Adrenal gland (tissue), 5 donors: ENCODE data around the gene ITGB5.

Source experiments
- POLR2A ChIP-seq, 2 donors: fragments of 450-650 bp; IDR thresholded peaks; one replicate each; pipeline ENCODE4 v1.6.1; 2017; ENCODE audit warnings: antibody characterized with exemption in 2 of 2, mild to moderate bottlenecking in 2 of 2, moderate library complexity in 1 of 2
- TF ChIP-seq, protein P1 (sequence below), 6 experiments: fragments of 450-650 bp in 4 of 6; fragments of 200-600 bp in 2 of 6; sonication (generic) in 1 of 6; IDR thresholded peaks; 1 replicate in 5 of 6; 2 replicates in 1 of 6; pipeline versions ENCODE4 v1.5.1 to v1.8.0; 2016 to 2021; ENCODE audit warnings: antibody characterized with exemption in 6 of 6, mild to moderate bottlenecking in 2 of 6, moderate library complexity in 1 of 6
- donor health status: DM: no; HTN: no; CAD: no.

DNA sequence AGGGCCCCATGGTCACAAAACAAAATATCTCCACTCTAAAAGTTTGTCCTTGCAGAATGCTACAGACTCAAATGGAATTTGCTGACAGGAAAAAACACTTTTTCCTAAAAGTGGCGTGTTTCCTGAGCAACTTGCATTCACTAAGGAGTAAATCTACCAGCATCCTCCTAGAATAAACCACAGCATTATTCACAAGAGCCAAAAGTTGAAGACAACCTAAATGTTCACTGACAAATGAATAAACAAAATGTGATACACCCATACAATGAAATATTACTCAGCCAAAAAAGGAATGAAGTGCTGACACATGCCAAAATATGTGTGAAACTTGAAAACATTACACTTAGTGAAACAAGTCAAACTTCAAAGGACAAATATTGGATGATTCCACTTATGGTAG lies 28.9 kb downstream of the ITGB5 start:
- TF ChIP-seq POLR2A (IDR thresholded peaks at IDR 0.05), result no peak
- TF ChIP-seq, protein P1, sequence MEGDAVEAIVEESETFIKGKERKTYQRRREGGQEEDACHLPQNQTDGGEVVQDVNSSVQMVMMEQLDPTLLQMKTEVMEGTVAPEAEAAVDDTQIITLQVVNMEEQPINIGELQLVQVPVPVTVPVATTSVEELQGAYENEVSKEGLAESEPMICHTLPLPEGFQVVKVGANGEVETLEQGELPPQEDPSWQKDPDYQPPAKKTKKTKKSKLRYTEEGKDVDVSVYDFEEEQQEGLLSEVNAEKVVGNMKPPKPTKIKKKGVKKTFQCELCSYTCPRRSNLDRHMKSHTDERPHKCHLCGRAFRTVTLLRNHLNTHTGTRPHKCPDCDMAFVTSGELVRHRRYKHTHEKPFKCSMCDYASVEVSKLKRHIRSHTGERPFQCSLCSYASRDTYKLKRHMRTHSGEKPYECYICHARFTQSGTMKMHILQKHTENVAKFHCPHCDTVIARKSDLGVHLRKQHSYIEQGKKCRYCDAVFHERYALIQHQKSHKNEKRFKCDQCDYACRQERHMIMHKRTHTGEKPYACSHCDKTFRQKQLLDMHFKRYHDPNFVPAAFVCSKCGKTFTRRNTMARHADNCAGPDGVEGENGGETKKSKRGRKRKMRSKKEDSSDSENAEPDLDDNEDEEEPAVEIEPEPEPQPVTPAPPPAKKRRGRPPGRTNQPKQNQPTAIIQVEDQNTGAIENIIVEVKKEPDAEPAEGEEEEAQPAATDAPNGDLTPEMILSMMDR (IDR thresholded peaks at IDR 0.05), result no peak
